BJ (cell line): ENCODE measurements around the gene TCF19. TPM values are rescaled to one million over a fixed set of nuclear protein-coding genes. Genes with fewer than 3 reads are reported as not detected.

Experiments used
- CTCF ChIA-PET: fragments of 350-600 bp; formaldehyde crosslinking; extraction: SDS; loops from one replicate; lab custom pipeline; 2021; ENCODE audit warnings: antibody characterized with exemption, inconsistent platforms; lab: Yijun Ruan, JAX
- POLR2A ChIA-PET: fragments of 300-600 bp; sonication (Branson Sonifier 250); formaldehyde crosslinking; extraction: SDS; loops from one replicate; lab custom pipeline; 2021; ENCODE audit warnings: antibody characterized with exemption; lab: Charles Lee
- DNase-seq: peaks from one replicate; pipeline ENCODE4 v3.0.0-alpha.2; 2011; ENCODE audit warnings: low read depth
- H3K27me3 ChIP-seq: 2 replicates; pipeline ENCODE4 v1.6.0; 2011; ENCODE audit warnings: low read length; ENCODE audit not compliant: control insufficient read depth, insufficient read depth
- H3K36me3 ChIP-seq: 2 replicates; pipeline ENCODE4 v1.5.1; 2011; ENCODE audit warnings: low read length; ENCODE audit not compliant: control insufficient read depth, insufficient read depth
- H3K4me3 ChIP-seq: 2 replicates; pipeline ENCODE4 v1.5.1; 2011; ENCODE audit warnings: low read depth, mild to moderate bottlenecking, control low read depth, low read length
- polyA plus RNA-seq: library from polyadenylated mRNA; depleted of rRNA; stranded (reverse); fragments of >200 nt; gene quantifications from 2 replicates; pipeline ENCODE4 v1.2.3, GENCODE V29; 2011
- TF ChIP-seq, protein P1 (sequence below): IDR thresholded peaks from 2 replicates; pipeline ENCODE4 v1.5.1; 2011; ENCODE audit warnings: low read depth, mild to moderate bottlenecking, control low read depth, inconsistent platforms, low read length, moderate library complexity; ENCODE audit not compliant: insufficient read depth

TCF19 gene
- polyA plus RNA-seq, 1 experiment = 10.4 TPM

DNA sequence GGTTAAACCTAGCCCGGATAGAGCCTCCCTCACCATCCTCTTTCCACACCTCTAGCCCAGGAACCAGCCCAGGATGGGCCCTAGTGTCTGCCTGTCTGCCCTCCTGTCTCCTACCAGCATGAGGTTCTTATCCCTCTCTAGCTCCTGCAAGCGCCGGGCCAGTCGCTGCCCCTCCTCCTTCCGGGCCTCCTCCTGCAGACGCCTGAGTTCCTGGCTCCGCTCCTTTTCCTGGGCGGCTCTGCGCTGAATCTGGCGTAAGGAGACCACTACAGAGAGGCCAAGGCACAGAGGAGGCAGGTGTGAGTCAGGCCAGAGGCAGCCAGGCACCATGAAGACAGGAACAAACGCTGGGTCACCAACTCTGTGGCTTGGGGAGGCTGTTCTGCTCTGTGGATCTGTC is 15.2 kb upstream of the TCF19 start:
- Histone ChIP-seq H3K27me3 (no peaks in the 10 kb centered on the region), H3K36me3 (peaks cover 4% of the 10 kb centered on the region), H3K4me3 (no peak overlapping the region)
- ChIA-PET POLR2A (no interaction called here), CTCF (interaction anchor here (2.1 to 9.2 kb wide), 4 partner anchors 13 to 224 kb away, joined by 6 to 166 read pairs (median 9); no protein-coding TSS in a partner anchor)
- no peak for DNase-seq
- TF ChIP-seq, protein P1, sequence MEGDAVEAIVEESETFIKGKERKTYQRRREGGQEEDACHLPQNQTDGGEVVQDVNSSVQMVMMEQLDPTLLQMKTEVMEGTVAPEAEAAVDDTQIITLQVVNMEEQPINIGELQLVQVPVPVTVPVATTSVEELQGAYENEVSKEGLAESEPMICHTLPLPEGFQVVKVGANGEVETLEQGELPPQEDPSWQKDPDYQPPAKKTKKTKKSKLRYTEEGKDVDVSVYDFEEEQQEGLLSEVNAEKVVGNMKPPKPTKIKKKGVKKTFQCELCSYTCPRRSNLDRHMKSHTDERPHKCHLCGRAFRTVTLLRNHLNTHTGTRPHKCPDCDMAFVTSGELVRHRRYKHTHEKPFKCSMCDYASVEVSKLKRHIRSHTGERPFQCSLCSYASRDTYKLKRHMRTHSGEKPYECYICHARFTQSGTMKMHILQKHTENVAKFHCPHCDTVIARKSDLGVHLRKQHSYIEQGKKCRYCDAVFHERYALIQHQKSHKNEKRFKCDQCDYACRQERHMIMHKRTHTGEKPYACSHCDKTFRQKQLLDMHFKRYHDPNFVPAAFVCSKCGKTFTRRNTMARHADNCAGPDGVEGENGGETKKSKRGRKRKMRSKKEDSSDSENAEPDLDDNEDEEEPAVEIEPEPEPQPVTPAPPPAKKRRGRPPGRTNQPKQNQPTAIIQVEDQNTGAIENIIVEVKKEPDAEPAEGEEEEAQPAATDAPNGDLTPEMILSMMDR = no peak

DNA sequence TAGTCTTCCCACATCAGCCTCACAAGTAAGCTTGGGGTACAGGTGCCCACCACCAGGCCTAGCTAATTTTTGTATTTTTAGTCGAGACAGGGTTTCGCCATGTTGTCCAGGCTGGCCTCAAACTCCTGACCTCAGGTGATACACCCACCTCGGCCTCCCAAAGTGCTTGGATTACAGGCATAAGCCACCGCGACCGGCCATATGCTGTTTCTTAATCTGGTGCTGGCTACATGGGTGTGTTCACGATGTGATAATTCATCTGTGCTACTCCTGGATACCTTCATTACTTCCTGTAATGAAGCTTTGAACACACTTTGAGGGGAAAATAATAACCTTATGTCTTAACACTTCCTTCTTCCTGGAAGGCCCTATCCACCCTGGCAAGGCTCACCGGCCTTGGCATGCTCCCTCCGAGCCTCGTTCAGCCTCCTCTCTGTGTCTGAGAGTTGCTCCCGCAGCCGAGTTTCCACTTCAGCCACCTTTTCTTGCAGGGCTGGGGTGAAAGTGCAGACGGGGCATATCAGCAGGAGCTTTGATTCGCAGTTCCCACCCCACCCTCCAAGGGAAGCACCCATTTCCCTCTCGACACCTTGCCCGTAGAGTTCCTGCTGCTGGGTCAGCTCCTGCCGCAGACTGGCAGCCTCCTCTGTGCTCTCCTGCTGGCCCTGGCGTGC is 14.0 kb upstream of the TCF19 start:
- peaks cover 4% of the 10 kb centered on the region for H3K36me3 ChIP-seq
- POLR2A ChIA-PET = no interaction called here
- H3K27me3 ChIP-seq = no peaks in the 10 kb centered on the region
- CTCF ChIA-PET = interaction anchor here (1.5 to 9.2 kb wide), 5 partner anchors 11 to 222 kb away, joined by 4 to 166 read pairs (median 7); no protein-coding TSS in a partner anchor
- no peak overlapping the region for H3K4me3 ChIP-seq
- TF ChIP-seq, protein P1 = no peak
- DNase-seq = no peak

DNA sequence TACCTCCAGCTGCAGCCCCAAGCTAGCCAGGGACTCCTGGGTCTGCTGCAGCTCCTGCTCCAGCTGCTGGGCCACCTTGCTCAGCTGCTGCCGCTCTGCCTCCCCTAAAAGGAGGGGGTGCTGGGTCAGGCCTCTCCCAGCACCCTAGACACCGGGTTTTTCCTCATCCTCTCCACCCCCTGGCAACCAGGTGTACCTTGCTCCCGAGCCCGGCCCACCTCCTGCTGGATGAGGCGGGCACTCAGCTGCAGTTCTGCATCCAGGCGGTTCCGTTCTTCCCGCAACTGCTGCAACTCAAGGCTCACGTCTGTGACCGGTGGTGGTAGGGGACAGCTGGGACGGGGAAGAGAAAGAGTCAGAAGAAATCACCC is 13.4 kb upstream of the TCF19 start:
- H3K36me3 ChIP-seq = peaks cover 6% of the 10 kb centered on the region
- TF ChIP-seq, protein P1 = no peak
- H3K4me3 ChIP-seq = no peak overlapping the region
- ChIA-PET CTCF (interaction anchor here (1.5 to 9.2 kb wide), 4 partner anchors 11 to 222 kb away, joined by 4 to 166 read pairs (median 8); no protein-coding TSS in a partner anchor), POLR2A (no interaction called here)
- H3K27me3 ChIP-seq = no peaks in the 10 kb centered on the region
- DNase-seq = no peak

DNA sequence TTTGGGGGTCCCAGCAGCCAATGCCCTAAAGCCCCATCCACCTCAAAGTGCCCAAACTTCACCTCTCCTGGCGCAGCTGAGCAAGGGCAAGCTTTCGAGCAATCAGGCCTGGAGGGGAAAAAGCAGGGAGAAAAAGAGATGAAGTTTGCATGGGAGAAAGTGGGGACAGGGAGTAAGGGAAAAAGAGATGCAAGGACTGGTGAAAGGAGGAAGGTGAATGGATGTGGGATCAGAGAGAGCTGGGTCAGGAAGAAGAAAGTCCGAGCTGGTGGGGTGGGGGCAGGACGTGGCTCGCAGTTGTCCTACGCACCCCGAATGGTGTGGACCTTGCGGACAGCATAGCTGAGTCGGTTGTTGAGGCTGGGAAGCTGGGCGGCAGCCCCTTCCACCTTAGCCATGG is 13.0 kb upstream of the TCF19 start:
- CTCF ChIA-PET = interaction anchor here (1.1 to 9.2 kb wide), 5 partner anchors 8 to 221 kb away, joined by 3 to 166 read pairs (median 7); no protein-coding TSS in a partner anchor
- TF ChIP-seq, protein P1 = no peak
- POLR2A ChIA-PET = no interaction called here

DNA sequence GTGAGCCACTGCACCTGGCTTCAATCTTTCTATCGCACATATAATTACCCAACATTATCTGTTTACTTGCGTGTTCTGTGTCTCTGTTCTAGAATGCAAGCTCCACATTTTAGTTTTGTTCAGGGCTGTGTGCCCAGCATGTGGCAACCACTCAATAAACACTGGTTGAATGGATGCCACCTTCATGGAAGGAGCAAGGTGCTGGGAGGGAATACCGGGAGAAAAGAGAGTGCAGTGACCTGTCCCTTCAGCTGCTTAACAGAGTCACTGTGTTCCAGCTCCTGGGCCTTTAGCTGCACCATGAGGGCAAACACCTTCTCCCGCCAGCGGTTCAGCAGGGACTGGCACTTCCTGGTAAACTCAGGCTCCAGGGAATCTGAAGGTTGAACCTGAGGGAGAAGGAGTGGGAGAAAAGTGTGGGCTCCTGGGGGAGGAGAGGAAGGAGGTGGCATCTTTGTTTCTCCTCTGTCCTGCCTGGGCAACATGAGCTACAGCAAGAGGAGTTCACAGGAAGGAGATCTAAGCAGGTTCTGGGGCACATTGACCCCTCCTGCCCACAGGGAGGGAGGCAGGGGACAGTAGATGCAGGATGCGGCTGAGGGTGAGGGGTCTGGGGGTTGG is 8.5 kb upstream of the TCF19 start:
- ChIA-PET POLR2A (no interaction called here), CTCF (interaction anchor here (1.1 kb wide), 1 partner anchor 42 kb away, joined by 4 read pairs; no protein-coding TSS in a partner anchor)
- Histone ChIP-seq H3K36me3 (peaks cover 10% of the 10 kb centered on the region), H3K27me3 (no peaks in the 10 kb centered on the region), H3K4me3 (no peak overlapping the region)
- TF ChIP-seq, protein P1 = no peak
- DNase-seq = no peak

More for the DNA sequence above, 13.0 kb upstream of the TCF19 start:
- no peak overlapping the region for H3K4me3 ChIP-seq
- no peaks in the 10 kb centered on the region for H3K27me3 ChIP-seq
- H3K36me3 ChIP-seq = peaks cover 7% of the 10 kb centered on the region
- no peak for DNase-seq
